Stomach smooth muscle (tissue), 2 donors: Measurements from ENCODE around the gene ANO9.

Experiments
- H3K27ac ChIP-seq: one replicate; pipeline ENCODE4 v1.7.0; 2013; ENCODE audit warnings: mild to moderate bottlenecking, low read length, inconsistent platforms
- H3K27me3 ChIP-seq, 2 donors: one replicate each; pipeline ENCODE4 v1.7.0; 2013; ENCODE audit warnings: low read length in 2 of 2; ENCODE audit not compliant: insufficient read depth in 2 of 2, control insufficient read depth in 1 of 2
- H3K36me3 ChIP-seq, 2 donors: one replicate each; pipeline ENCODE4 v1.7.0; 2013; ENCODE audit warnings: low read length in 2 of 2; ENCODE audit not compliant: control insufficient read depth in 2 of 2, insufficient read depth in 2 of 2
- H3K4me1 ChIP-seq: one replicate; pipeline ENCODE4 v1.7.0; 2013; ENCODE audit warnings: low read length; ENCODE audit not compliant: control insufficient read depth, insufficient read depth
- H3K4me3 ChIP-seq, 2 donors: one replicate each; pipeline ENCODE4 v1.7.0; 2013; ENCODE audit warnings: low read length in 2 of 2
- H3K9ac ChIP-seq, 2 donors: one replicate each; pipeline ENCODE4 v1.7.0; 2013; ENCODE audit warnings: low read length in 2 of 2, mild to moderate bottlenecking in 1 of 2
- H3K9me3 ChIP-seq, 2 donors: one replicate each; pipeline ENCODE4 v1.7.0; 2013; ENCODE audit warnings: low read length in 2 of 2; ENCODE audit not compliant: control insufficient read depth in 2 of 2
- donor health status: healthy.
- donor health status: Pancreatic carcinoma.

The ANO9 gene

GRCh38 chr11:379205-380094 lies 62.4 kb downstream of the ANO9 start:
- Histone ChIP-seq H3K9me3 (no peaks in the 10 kb centered on the region), H3K4me3 (no peak overlapping the region), H3K27me3 (peaks cover 0 to 2% of the 10 kb centered on the region in 2 donors), H3K36me3 (no peaks in the 10 kb centered on the region), H3K9ac (no peak overlapping the region), H3K4me1 (no peaks in the 10 kb centered on the region), H3K27ac (no peak overlapping the region)

GRCh38 chr11:377883-378500 lies 63.8 kb downstream of the ANO9 start:
- Histone ChIP-seq H3K27me3 (peaks cover 0 to 2% of the 10 kb centered on the region in 2 donors), H3K27ac (no peak overlapping the region), H3K36me3 (no peaks in the 10 kb centered on the region), H3K9me3 (no peaks in the 10 kb centered on the region), H3K9ac (no peak overlapping the region), H3K4me1 (peaks cover 3% of the 10 kb centered on the region), H3K4me3 (no peak overlapping the region)

- Histone ChIP-seq H3K27me3 (peaks cover 0 to 2% of the 10 kb centered on the region in 2 donors), H3K36me3 (no peaks in the 10 kb centered on the region), H3K9me3 (no peaks in the 10 kb centered on the region), H3K27ac (no peak overlapping the region), H3K4me1 (peaks cover 3% of the 10 kb centered on the region), H3K4me3 (no peak overlapping the region), H3K9ac (no peak overlapping the region)
Measured at GRCh38 chr11:377174-377865, 64.5 kb downstream of the ANO9 start.

GRCh38 chr11:376531-377173 lies 65.2 kb downstream of the ANO9 start:
- H3K4me3 ChIP-seq = no peak overlapping the region
- H3K36me3 ChIP-seq = no peaks in the 10 kb centered on the region
- no peak overlapping the region for H3K9ac ChIP-seq
- no peak overlapping the region for H3K27ac ChIP-seq
- H3K27me3 ChIP-seq = peaks cover 0 to 2% of the 10 kb centered on the region in 2 donors
- no peaks in the 10 kb centered on the region for H3K9me3 ChIP-seq
- peaks cover 3% of the 10 kb centered on the region for H3K4me1 ChIP-seq

GRCh38 chr11:375065-376025 lies 66.5 kb downstream of the ANO9 start:
- no peaks in the 10 kb centered on the region for H3K9me3 ChIP-seq
- no peaks in the 10 kb centered on the region for H3K36me3 ChIP-seq
- no peak overlapping the region for H3K9ac ChIP-seq
- H3K27me3 ChIP-seq = peaks cover 4% of the 10 kb centered on the region in 2 donors
- no peak overlapping the region for H3K4me3 ChIP-seq
- no peak overlapping the region for H3K27ac ChIP-seq
- peaks cover 3% of the 10 kb centered on the region for H3K4me1 ChIP-seq

- Histone ChIP-seq H3K27ac (no peak overlapping the region), H3K9ac (no peak overlapping the region), H3K4me1 (peaks cover 7% of the 10 kb centered on the region), H3K9me3 (no peaks in the 10 kb centered on the region), H3K27me3 (peaks cover 7 to 8% of the 10 kb centered on the region in 2 donors), H3K4me3 (no peak overlapping the region), H3K36me3 (no peaks in the 10 kb centered on the region)
Measured at GRCh38 chr11:373716-374551, 67.9 kb downstream of the ANO9 start.

- no peak overlapping the region for H3K27ac ChIP-seq
- H3K9ac ChIP-seq = no peak overlapping the region
- peaks cover 14 to 15% of the 10 kb centered on the region in 2 donors for H3K27me3 ChIP-seq
- no peaks in the 10 kb centered on the region for H3K9me3 ChIP-seq
- H3K4me1 ChIP-seq = peaks cover 13% of the 10 kb centered on the region
- H3K4me3 ChIP-seq = no peak overlapping the region
- no peaks in the 10 kb centered on the region for H3K36me3 ChIP-seq
Measured at GRCh38 chr11:372809-373715, 68.7 kb downstream of the ANO9 start.

GRCh38 chr11:371716-372590 lies 69.9 kb downstream of the ANO9 start:
- Histone ChIP-seq H3K27me3 (peaks cover 23 to 24% of the 10 kb centered on the region in 2 donors), H3K9ac (no peak overlapping the region), H3K36me3 (no peaks in the 10 kb centered on the region), H3K4me1 (peaks cover 13% of the 10 kb centered on the region), H3K27ac (no peak overlapping the region), H3K9me3 (no peaks in the 10 kb centered on the region), H3K4me3 (no peak overlapping the region)
